ENCODE measurements around the gene NEGR1.

The NEGR1 gene

GRCh38 chr1:71738910-71739309 lies 543.4 kb downstream of the NEGR1 start:
- Histone ChIP-seq H3K9ac (ENCODE audit: low read length) (no peak overlapping the region), H3K9me3 (ENCODE audit: control insufficient read depth, low read length) (no peaks in the 10 kb centered on the region), H3K27me3 (replicated peaks; ENCODE audit: control insufficient read depth, insufficient read depth, low read length) (no peaks in the 10 kb centered on the region), H3K4me1 (ENCODE audit: control insufficient read depth, insufficient read depth, low read length) (no peaks in the 10 kb centered on the region), H3K36me3 (ENCODE audit: control insufficient read depth, insufficient read depth, low read length, severe bottlenecking) (no peaks in the 10 kb centered on the region), H3K4me3 (ENCODE audit: low read length) (no peak overlapping the region)
- no peak for DNase-seq (ENCODE audit: low read depth)

- H3K4me1 ChIP-seq (ENCODE audit: control insufficient read depth, insufficient read depth, low read length): no peaks in the 10 kb centered on the region
These were observed 544.1 kb downstream of the NEGR1 start for GRCh38 chr1:71738256-71738655.

GRCh38 chr1:71737768-71738167 lies 544.6 kb downstream of the NEGR1 start:
- DNase-seq (ENCODE audit: low read depth): no peak
- Histone ChIP-seq H3K36me3 (ENCODE audit: control insufficient read depth, insufficient read depth, low read length, severe bottlenecking) (no peaks in the 10 kb centered on the region), H3K4me1 (ENCODE audit: control insufficient read depth, insufficient read depth, low read length) (no peaks in the 10 kb centered on the region), H3K27me3 (replicated peaks; ENCODE audit: control insufficient read depth, insufficient read depth, low read length) (no peaks in the 10 kb centered on the region), H3K9me3 (ENCODE audit: control insufficient read depth, low read length) (no peaks in the 10 kb centered on the region), H3K4me3 (ENCODE audit: low read length) (no peak overlapping the region), H3K9ac (ENCODE audit: low read length) (no peak overlapping the region)

More at GRCh38 chr1:71738256-71738655, 544.1 kb downstream of the NEGR1 start:
- Histone ChIP-seq H3K4me3 (ENCODE audit: low read length) (no peak overlapping the region), H3K36me3 (ENCODE audit: control insufficient read depth, insufficient read depth, low read length, severe bottlenecking) (no peaks in the 10 kb centered on the region), H3K9ac (ENCODE audit: low read length) (no peak overlapping the region), H3K27me3 (replicated peaks; ENCODE audit: control insufficient read depth, insufficient read depth, low read length) (no peaks in the 10 kb centered on the region), H3K9me3 (ENCODE audit: control insufficient read depth, low read length) (no peaks in the 10 kb centered on the region)
- no peak for DNase-seq (ENCODE audit: low read depth)

- Histone ChIP-seq H3K27me3 (replicated peaks; ENCODE audit: control insufficient read depth, insufficient read depth, low read length) (no peaks in the 10 kb centered on the region), H3K36me3 (ENCODE audit: control insufficient read depth, insufficient read depth, low read length, severe bottlenecking) (no peaks in the 10 kb centered on the region), H3K9ac (ENCODE audit: low read length) (no peak overlapping the region), H3K9me3 (ENCODE audit: control insufficient read depth, low read length) (no peaks in the 10 kb centered on the region), H3K4me1 (ENCODE audit: control insufficient read depth, insufficient read depth, low read length) (no peaks in the 10 kb centered on the region), H3K4me3 (ENCODE audit: low read length) (no peak overlapping the region)
- peak; percentile 51 for DNase-seq (ENCODE audit: low read depth)
These were observed 549.2 kb downstream of the NEGR1 start for GRCh38 chr1:71733121-71733520.

- H3K36me3 ChIP-seq (ENCODE audit: control insufficient read depth, insufficient read depth, low read length, severe bottlenecking): no peaks in the 10 kb centered on the region
- no peaks in the 10 kb centered on the region for H3K9me3 ChIP-seq (ENCODE audit: control insufficient read depth, low read length)
- H3K9ac ChIP-seq (ENCODE audit: low read length): no peak overlapping the region
- no peaks in the 10 kb centered on the region for H3K27me3 ChIP-seq (replicated peaks; ENCODE audit: control insufficient read depth, insufficient read depth, low read length)
- no peak for DNase-seq (ENCODE audit: low read depth)
- no peak overlapping the region for H3K4me3 ChIP-seq (ENCODE audit: low read length)
- H3K4me1 ChIP-seq (ENCODE audit: control insufficient read depth, insufficient read depth, low read length): peaks cover 6% of the 10 kb centered on the region
These were observed 560.8 kb downstream of the NEGR1 start for GRCh38 chr1:71721532-71721931.

GRCh38 chr1:71719330-71719729 lies 563.0 kb downstream of the NEGR1 start:
- H3K4me3 ChIP-seq (ENCODE audit: low read length): no peak overlapping the region
- no peak overlapping the region for H3K9ac ChIP-seq (ENCODE audit: low read length)
- no peaks in the 10 kb centered on the region for H3K36me3 ChIP-seq (ENCODE audit: control insufficient read depth, insufficient read depth, low read length, severe bottlenecking)
- H3K27me3 ChIP-seq (replicated peaks; ENCODE audit: control insufficient read depth, insufficient read depth, low read length): no peaks in the 10 kb centered on the region
- no peaks in the 10 kb centered on the region for H3K9me3 ChIP-seq (ENCODE audit: control insufficient read depth, low read length)
- DNase-seq (ENCODE audit: low read depth): no peak
- peaks cover 6% of the 10 kb centered on the region for H3K4me1 ChIP-seq (ENCODE audit: control insufficient read depth, insufficient read depth, low read length)

GRCh38 chr1:71717186-71717585 lies 565.2 kb downstream of the NEGR1 start:
- Histone ChIP-seq H3K9me3 (ENCODE audit: control insufficient read depth, low read length) (no peaks in the 10 kb centered on the region), H3K36me3 (ENCODE audit: control insufficient read depth, insufficient read depth, low read length, severe bottlenecking) (no peaks in the 10 kb centered on the region), H3K27me3 (replicated peaks; ENCODE audit: control insufficient read depth, insufficient read depth, low read length) (no peaks in the 10 kb centered on the region), H3K9ac (ENCODE audit: low read length) (no peak overlapping the region), H3K4me1 (ENCODE audit: control insufficient read depth, insufficient read depth, low read length) (peaks cover 6% of the 10 kb centered on the region), H3K4me3 (ENCODE audit: low read length) (no peak overlapping the region)
- peak; percentile 71 for DNase-seq (ENCODE audit: low read depth)

- DNase-seq (ENCODE audit: low read depth): no peak
- no peaks in the 10 kb centered on the region for H3K4me1 ChIP-seq (ENCODE audit: control insufficient read depth, insufficient read depth, low read length)
- no peak overlapping the region for H3K9ac ChIP-seq (ENCODE audit: low read length)
- no peaks in the 10 kb centered on the region for H3K27me3 ChIP-seq (replicated peaks; ENCODE audit: control insufficient read depth, insufficient read depth, low read length)
- no peaks in the 10 kb centered on the region for H3K36me3 ChIP-seq (ENCODE audit: control insufficient read depth, insufficient read depth, low read length, severe bottlenecking)
- H3K9me3 ChIP-seq (ENCODE audit: control insufficient read depth, low read length): no peaks in the 10 kb centered on the region
- no peak overlapping the region for H3K4me3 ChIP-seq (ENCODE audit: low read length)
These were observed 570.9 kb downstream of the NEGR1 start for GRCh38 chr1:71711456-71711855.

GRCh38 chr1:71706029-71706671 lies 576.2 kb downstream of the NEGR1 start:
- no peaks in the 10 kb centered on the region for H3K27me3 ChIP-seq (replicated peaks; ENCODE audit: control insufficient read depth, insufficient read depth, low read length)
- no peaks in the 10 kb centered on the region for H3K36me3 ChIP-seq (ENCODE audit: control insufficient read depth, insufficient read depth, low read length, severe bottlenecking)
- DNase-seq (ENCODE audit: low read depth): peak; percentile 10
- H3K9me3 ChIP-seq (ENCODE audit: control insufficient read depth, low read length): peaks cover 20% of the 10 kb centered on the region
- H3K4me1 ChIP-seq (ENCODE audit: control insufficient read depth, insufficient read depth, low read length): no peaks in the 10 kb centered on the region
- no peak overlapping the region for H3K9ac ChIP-seq (ENCODE audit: low read length)
- no peak overlapping the region for H3K4me3 ChIP-seq (ENCODE audit: low read length)

GRCh38 chr1:71698186-71698585 lies 584.2 kb downstream of the NEGR1 start:
- H3K36me3 ChIP-seq (ENCODE audit: control insufficient read depth, insufficient read depth, low read length, severe bottlenecking): no peaks in the 10 kb centered on the region
- H3K4me3 ChIP-seq (ENCODE audit: low read length): no peak overlapping the region
- peaks cover 5% of the 10 kb centered on the region for H3K9me3 ChIP-seq (ENCODE audit: control insufficient read depth, low read length)

GRCh38 chr1:71695821-71696220 lies 586.5 kb downstream of the NEGR1 start:
- H3K27me3 ChIP-seq (replicated peaks; ENCODE audit: control insufficient read depth, insufficient read depth, low read length): no peaks in the 10 kb centered on the region
- no peak for DNase-seq (ENCODE audit: low read depth)
- H3K4me1 ChIP-seq (ENCODE audit: control insufficient read depth, insufficient read depth, low read length): peaks cover 6% of the 10 kb centered on the region
- H3K36me3 ChIP-seq (ENCODE audit: control insufficient read depth, insufficient read depth, low read length, severe bottlenecking): no peaks in the 10 kb centered on the region
- H3K4me3 ChIP-seq (ENCODE audit: low read length): no peak overlapping the region
- H3K9ac ChIP-seq (ENCODE audit: low read length): no peak overlapping the region
- no peaks in the 10 kb centered on the region for H3K9me3 ChIP-seq (ENCODE audit: control insufficient read depth, low read length)

More at GRCh38 chr1:71698186-71698585, 584.2 kb downstream of the NEGR1 start:
- Histone ChIP-seq H3K4me1 (ENCODE audit: control insufficient read depth, insufficient read depth, low read length) (peaks cover 6% of the 10 kb centered on the region), H3K27me3 (replicated peaks; ENCODE audit: control insufficient read depth, insufficient read depth, low read length) (no peaks in the 10 kb centered on the region), H3K9ac (ENCODE audit: low read length) (no peak overlapping the region)
- DNase-seq (ENCODE audit: low read depth): no peak

GRCh38 chr1:71695084-71695483 lies 587.3 kb downstream of the NEGR1 start:
- no peak for DNase-seq (ENCODE audit: low read depth)
- Histone ChIP-seq H3K36me3 (ENCODE audit: control insufficient read depth, insufficient read depth, low read length, severe bottlenecking) (no peaks in the 10 kb centered on the region), H3K9ac (ENCODE audit: low read length) (no peak overlapping the region), H3K27me3 (replicated peaks; ENCODE audit: control insufficient read depth, insufficient read depth, low read length) (no peaks in the 10 kb centered on the region), H3K4me3 (ENCODE audit: low read length) (no peak overlapping the region), H3K4me1 (ENCODE audit: control insufficient read depth, insufficient read depth, low read length) (peaks cover 6% of the 10 kb centered on the region), H3K9me3 (ENCODE audit: control insufficient read depth, low read length) (no peaks in the 10 kb centered on the region)

All from adipocyte (in vitro differentiated cells).